GM13976 (cell line): ENCODE data around the gene CYP4F22.
"Not testable (repeated sequence)": the region's sequence is repeated elsewhere in the genome, so short reads cannot be mapped to it uniquely, and the experiment has no call there.

Experiments used
- DNase-seq: peaks from one replicate; pipeline ENCODE4 v3.0.0; 2012; ENCODE audit warnings: low spot score
- CTCF ChIP-seq: IDR thresholded peaks from 2 replicates; pipeline ENCODE4 v1.5.1; 2012; ENCODE audit warnings: borderline replicate concordance, mild to moderate bottlenecking; ENCODE audit not compliant: insufficient read depth; ENCODE audit errors: extremely low read depth, missing control alignments, control extremely low read depth
- in situ Hi-C: fragments of 300-500 bp; cut with MboI; formaldehyde crosslinking; loops from one replicate; pipeline ENCODE4 v1.12.0; 2022; ENCODE audit warnings: low sequenced_read_pairs, mixed read lengths, inconsistent platforms; ENCODE audit not compliant: unreplicated experiment

CYP4F22 gene

DNA sequence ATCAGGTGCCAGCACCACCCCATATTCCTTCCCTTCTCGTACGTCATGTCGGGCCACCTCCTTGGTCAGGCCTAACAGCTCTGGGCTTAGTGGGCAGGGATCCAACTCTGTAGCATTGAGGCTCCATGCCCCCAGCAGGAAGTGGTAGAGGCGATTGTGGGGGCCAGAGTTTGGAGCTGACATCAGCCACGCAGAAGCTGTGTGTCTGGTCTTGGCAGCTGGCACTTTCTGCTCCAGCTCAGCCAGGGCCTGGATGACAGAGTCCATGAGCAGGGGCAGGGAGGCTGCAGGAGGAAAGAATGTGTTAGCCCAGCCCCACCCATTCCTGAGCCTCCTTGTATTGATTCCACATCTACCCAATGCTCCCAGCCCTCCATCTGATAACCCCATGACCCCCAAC lies 32.0 kb upstream of the CYP4F22 start:
- DNase-seq: no peak
- in situ Hi-C loops: no loop called here

GRCh38 chr19:15479391-15480345 lies 28.7 kb upstream of the CYP4F22 start, which contains the start of gene PGLYRP2:
TSS of gene PGLYRP2 (minus strand) at chr19:15479501. CDS start at chr19:15479371, 130 bp downstream.
- in situ Hi-C loops: no loop called here
- no peak for DNase-seq
- TF ChIP-seq CTCF: no peak

More for the DNA sequence above, 32.0 kb upstream of the CYP4F22 start:
- no peak for TF ChIP-seq CTCF

DNA sequence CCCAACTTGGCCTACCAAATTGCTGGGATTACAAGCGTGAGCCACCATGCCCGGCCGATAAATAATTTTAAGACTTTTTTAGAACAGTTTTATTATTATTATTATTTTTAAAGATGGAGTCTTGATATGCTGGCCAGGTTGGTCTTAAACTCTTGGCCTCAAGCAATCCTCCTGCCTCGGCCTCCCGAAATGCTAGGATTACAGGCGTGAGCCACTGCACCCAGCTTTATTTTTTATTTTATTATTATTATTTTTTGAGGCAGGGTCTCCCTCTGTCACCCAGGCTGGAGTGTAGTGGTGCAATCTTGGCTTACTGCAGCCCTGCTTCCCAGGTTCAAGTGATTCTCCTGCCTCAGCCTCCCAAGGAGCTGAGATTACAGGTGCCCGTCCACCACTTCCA lies 27.3 kb upstream of the CYP4F22 start:
- DNase-seq, in situ Hi-C loops: not testable (repeated sequence)

DNA sequence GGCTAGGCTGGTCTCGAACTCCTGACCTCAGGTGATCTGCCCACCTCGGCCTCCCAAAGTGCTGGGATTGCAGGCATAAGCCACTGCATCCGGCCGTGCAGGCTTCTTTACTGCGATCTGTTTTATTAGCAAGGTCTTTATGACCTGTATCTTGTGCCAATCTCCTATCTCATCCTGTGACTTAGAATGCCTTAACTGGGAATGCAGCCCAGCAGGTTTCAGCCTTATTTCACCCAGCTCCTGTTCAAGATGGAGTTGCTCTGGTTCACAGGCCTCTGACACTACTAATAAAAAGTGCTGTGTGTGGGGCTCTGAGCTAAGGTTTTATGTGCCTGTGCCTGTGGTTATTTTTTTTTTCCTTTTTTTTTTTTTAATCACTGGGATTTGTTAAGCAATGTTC lies 22.6 kb upstream of the CYP4F22 start:
- DNase-seq, in situ Hi-C loops: not testable (repeated sequence)

DNA sequence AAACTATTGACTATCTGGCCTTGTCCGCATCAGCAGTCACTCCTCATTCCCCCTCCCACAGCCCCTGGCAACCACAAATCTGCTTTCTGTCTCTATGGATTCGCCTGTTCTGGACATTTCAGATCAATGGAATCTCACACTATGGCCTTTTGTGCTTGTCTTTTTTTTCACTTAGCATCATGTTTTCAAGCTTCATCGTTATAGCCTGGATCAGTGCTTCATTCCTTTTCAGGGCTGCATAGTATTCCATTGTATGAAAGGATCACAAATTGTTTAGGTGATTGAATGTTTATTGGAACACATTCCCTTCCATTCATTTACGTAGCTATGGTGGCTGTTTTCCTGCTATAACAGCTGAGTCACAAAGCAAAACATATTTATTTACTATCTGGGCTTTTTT lies 21.3 kb upstream of the CYP4F22 start:
- TF ChIP-seq CTCF: no peak
- in situ Hi-C loops: no loop called here
- no peak for DNase-seq

DNA sequence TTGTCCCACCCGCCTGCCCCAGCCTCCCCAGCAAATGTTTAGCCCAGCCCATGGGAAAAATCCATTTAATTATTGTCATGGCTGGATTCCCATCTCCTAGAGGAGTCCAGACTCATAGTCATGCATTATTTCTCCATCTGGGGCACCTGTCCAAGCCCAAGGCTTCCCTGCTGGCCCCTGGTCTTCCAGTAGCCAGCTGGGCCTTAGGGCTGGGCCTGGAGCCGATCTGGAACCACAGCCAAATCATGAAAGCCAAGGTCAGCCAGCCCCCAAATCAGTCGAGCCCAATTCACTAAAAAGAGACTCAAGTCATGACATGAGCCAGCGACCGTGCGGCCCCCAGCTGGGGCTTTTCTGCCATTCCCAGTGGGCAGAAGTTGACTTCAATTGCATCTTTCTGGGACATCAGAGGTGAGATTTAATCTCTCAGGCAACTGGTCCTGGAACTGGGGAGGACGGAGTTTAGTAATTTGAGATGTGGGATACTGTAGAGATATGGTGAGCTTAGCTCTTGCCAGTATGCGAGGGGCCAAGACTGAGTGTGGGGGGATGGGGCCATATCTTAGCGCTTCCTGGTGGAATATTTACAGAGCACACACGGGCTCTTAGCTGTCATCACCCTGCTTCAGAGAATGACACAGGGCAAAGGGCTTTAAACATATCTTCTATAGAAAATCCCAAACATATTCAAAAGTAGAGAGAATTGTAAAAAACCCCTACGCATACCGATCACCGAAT lies 19.7 kb upstream of the CYP4F22 start:
- no peak for DNase-seq
- in situ Hi-C loops: no loop called here
- TF ChIP-seq CTCF: no peak

- no peak for DNase-seq
- in situ Hi-C loops: no loop called here
- no peak for TF ChIP-seq CTCF
These were observed 13.2 kb upstream of the CYP4F22 start for GRCh38 chr19:15495151-15495550.
